ENCODE data around the gene ATP7B.

ATP7B gene

GRCh38 chr13:51950722-51951121 lies 60.5 kb downstream of the ATP7B start:
- DNase-seq (ENCODE audit: low spot score), result no peak

GRCh38 chr13:51946163-51946669 lies 65.0 kb downstream of the ATP7B start:
- no peak for DNase-seq (ENCODE audit: low spot score)

DNA sequence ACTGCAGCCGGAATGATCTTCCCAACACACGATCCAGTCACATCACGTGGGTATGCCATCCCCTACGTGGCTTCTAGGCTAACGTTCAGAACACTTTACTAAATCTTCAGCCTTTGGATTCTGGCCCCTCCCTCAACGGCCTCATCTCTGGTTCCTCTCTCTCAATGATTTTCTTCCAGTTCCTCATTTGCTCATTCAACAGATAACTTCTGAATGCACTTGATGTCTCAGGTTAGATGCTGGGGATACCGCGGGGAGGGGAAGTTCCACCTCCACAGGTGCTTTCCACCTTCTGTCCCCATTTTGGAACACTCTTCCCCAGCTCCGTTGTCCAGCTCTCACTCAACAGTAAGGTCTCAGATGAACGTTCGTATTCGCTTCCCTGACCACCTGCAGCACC lies 66.1 kb downstream of the ATP7B start:
- peak; percentile 36 for DNase-seq (ENCODE audit: low spot score)

DNA sequence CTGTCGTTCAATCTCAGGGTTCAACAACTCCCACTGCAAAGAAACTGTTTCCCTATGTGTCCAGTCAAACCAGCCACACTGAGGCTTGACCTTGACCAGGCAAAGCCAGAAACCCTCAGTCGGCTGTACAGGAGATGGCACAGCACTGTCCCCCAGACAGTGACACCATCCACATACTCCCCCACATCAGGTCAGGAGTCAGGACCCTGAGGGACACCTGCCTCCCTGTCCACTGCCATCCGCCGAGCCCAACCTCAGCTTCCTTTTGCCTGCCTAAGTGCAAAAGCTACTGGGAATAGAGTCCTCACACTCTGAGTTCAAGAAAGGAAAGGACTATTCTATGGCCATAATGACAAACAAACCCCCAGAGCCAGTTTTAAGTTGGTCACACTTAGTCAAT lies 66.8 kb downstream of the ATP7B start:
- no peak for DNase-seq (ENCODE audit: low spot score)

DNA sequence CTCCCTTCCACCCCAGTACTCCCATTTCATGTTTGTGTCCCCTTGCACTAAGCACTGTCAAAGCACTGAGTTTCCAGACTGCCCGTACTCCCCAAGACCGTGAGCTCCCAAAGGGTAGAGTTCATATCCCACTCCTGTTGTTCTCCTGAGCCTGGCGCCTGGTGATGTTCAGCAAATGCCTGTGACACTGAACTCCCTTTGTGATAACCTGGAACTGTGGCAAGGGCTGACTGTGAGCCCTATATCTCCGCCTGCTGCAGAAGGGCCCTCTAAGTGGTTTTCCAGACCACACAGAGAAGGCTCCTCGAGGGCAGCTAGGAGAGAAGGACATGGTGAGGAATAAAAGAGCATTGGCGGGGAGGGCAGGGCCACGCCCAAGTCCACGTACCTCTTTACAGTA lies 67.5 kb downstream of the ATP7B start:
- DNase-seq (ENCODE audit: low spot score), result no peak

GRCh38 chr13:51942189-51942588 lies 69.1 kb downstream of the ATP7B start:
- no peak for DNase-seq (ENCODE audit: low spot score)

- no peak for DNase-seq (ENCODE audit: low spot score)
Measured at GRCh38 chr13:51938454-51938853, 72.8 kb downstream of the ATP7B start.

- DNase-seq (ENCODE audit: low spot score), result no peak
Measured at GRCh38 chr13:51937320-51938290, 73.6 kb downstream of the ATP7B start.

- DNase-seq (ENCODE audit: low spot score), result no peak
Measured at GRCh38 chr13:51935326-51936171, 75.7 kb downstream of the ATP7B start.

DNA sequence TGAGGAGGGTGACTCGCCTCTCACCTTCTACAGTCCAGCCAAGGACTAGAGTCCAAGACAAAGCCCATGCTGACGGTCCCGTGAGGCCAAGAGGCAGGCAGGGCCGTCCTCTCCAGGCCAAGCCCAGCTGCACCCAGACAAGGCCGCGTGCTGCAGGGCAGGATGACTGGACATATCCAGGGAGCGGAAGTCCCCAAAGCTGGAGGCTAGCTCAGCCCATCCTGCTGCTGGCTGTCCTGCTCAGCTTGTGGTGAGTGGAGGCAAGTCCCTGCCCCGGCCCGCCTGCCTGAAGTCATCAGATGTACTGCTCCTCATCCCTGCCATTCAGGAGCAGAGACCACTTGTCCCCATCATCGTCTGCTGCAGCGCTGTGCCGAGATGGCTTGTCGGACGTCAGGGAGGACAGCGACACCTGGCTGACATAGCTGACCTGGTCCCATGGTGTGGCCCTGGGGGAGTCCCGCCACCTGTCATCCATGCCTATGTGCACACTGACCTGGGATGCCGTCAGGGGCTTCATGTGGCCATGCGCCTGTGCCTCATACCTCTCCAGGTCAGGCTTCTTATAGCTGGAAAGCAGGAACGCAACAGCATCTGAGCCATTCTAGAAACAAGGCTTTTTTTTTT lies 76.7 kb downstream of the ATP7B start:
- DNase-seq (ENCODE audit: low spot score), result no peak

DNA sequence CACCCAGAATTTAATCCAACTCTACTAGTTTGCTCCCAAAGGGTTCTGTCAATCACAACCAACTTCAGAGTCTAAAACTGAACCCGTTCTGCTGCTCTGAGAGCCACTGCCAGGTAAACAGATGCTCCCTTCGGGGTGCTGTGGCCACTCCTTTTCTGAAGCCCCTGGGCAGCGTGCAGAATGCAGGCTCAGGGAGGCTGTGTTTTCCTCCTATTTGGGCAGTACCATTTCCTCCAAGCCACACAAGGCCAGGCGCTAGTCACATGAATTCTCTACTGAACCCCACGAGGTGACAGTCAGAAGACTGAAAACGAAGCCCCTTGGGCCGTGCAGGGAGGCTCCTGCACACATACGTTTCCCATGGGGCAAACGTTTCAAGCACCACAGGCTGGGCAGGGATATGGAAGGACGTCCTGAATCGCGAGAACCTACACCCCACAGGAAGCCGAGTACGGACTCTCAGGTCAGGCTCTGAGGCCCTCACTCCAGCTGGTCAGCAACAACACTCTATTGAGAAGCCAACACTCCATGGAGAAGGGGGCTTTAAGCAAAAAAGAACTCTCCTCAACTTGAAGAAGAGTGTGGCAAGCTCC lies 77.7 kb downstream of the ATP7B start:
- no peak for DNase-seq (ENCODE audit: low spot score)

DNA sequence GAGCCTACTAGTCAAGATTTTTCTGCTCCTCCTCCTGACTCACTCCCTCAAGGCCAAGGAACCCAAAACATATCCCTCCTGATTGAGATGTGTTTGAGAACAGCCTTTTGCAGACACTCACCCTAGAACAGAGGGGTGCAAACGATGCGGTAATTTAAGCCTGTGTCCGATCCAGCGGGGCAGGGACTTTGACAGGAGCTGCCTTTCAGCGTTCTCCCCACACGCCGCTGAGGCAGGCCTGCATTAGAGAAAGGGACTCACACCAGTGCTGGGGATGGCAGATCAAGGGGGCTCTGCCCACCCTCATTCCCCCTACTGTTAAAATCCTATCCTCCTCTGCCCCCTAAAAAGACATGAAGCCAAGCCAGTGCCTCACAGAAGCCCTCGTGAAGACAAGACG lies 79.0 kb downstream of the ATP7B start:
- DNase-seq (ENCODE audit: low spot score), result no peak

- no peak for DNase-seq (ENCODE audit: low spot score)
Measured at GRCh38 chr13:51931606-51932005, 79.6 kb downstream of the ATP7B start.

DNA sequence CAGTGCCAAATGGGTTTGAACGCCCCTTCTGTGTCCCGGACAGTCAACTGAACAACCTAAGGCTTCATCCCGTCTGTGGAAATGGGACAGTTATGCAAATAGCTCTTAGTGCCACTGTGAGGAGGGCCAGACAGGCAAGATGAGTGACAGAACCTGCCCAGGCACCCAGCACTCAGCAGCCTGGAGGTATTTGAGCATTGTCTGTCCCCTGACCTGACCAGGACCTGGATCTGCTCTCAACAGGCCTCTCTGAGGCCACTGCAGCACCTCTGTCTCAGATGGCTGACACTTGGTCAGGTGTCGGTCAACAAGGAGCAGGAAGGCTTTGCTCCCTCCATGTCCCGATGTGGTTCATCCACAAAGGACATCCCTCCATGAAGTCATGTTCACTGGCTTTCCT lies 81.6 kb downstream of the ATP7B start:
- no peak for DNase-seq (ENCODE audit: low spot score)

- no peak for DNase-seq (ENCODE audit: low spot score)
Measured at GRCh38 chr13:51928231-51928630, 83.0 kb downstream of the ATP7B start.

- no peak for DNase-seq (ENCODE audit: low spot score)
Measured at GRCh38 chr13:51927129-51927528, 84.1 kb downstream of the ATP7B start.

GRCh38 chr13:51926528-51926885 lies 84.7 kb downstream of the ATP7B start:
- DNase-seq (ENCODE audit: low spot score), result no peak

DNA sequence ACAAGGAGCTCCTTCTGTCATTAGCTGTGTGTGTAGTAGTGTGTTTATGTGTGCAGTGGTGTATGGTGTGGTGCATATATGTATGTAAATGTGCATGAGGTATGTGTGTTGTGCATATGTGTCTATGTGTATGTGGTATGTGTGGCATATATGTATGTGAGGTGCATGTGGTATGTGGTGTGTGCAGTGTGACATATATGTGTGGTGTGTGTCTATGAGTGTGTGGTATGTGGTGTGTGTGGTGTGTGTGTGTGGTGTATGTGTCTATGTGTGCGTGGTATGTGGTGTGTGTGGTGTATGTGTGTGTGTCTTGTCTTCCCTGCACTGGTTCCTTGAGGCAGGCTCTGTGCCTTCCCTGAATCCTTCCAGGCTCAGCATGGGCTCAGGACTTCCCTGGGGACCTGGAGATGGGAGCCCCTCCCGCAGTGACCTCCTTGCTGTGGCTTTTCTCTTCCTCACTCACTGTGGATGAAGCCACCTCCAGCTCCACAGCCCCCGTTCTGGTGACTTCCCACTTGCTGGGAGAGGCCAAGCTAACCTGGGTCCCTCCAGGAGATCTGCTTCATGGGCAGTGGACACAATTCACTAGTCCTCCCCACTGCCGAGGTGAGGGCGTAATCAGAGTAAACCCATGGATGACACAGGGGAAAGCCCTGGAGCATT lies 85.3 kb downstream of the ATP7B start:
- DNase-seq (ENCODE audit: low spot score), result no peak

- no peak for DNase-seq (ENCODE audit: low spot score)
Measured at GRCh38 chr13:51924756-51925544, 86.3 kb downstream of the ATP7B start.

DNA sequence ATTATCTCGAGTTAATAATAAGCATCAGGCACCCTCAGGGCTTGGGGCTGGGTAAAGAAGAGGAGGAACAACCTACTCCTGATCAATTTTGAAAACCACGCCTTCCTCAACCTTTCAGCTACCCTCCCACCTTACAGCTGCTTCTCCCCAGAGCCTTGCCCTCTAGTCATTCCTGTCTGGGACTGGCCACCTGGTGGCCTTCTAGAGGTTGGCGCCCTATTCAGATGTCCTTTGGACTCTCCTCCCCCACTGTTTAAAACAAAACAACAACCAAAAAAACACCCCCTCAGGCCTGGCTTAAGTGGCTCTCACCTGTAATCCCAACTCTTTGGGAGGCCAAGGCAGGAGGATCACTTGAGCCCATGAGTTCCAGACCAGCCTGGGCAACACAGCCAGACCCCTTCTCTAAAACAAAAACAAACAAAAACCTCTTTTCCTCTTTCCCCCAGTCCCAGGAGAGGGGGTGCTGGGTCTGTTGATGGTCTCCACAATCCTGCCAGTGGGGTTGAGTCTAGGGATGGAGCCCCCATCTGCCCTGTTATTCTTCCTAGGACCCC lies 87.2 kb downstream of the ATP7B start:
- no peak for DNase-seq (ENCODE audit: low spot score)

Data from germinal center (tissue), 1 donor.